COLO829 (cell line): ENCODE results near the gene GAS6.

Experiments used
- DNase-seq: peaks from one replicate; pipeline ENCODE4 v3.0.0; 2012; ENCODE audit warnings: low spot score

Gene GAS6

DNA sequence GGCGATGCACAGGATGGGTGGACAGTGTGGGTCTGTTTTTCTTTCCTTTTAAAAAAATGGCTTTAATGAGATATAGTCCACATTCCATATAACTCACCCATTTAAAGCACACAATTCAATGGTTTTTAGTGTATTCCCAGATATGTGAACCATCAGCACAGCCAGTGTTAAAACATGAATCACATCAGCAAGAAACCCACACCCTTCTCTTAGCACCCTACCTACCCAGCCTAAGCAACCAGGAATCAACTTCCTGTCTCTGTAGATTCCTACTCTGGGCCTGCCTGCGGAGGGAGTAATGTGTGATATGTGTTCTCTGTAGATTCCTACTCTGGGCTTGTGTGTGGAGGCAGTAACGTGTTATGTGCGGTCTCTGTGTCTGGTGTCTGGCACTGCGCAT is 92.9 kb downstream of the GAS6 start:
- no peak for DNase-seq
